Measurements from ENCODE around the gene SUPT20H. TPM values are rescaled to one million over a fixed set of nuclear protein-coding genes. Genes with fewer than 3 reads are reported as not detected.
"Not testable (repeated sequence)": the region's sequence is repeated elsewhere in the genome, so short reads cannot be mapped to it uniquely, and the experiment has no call there.

Gene SUPT20H
- total RNA-seq, 1 experiment from 2014 or later: 77.5 TPM

- no peaks in the 10 kb centered on the region for H3K4me1 ChIP-seq
- H3K9me3 Mint-ChIP-seq (ENCODE audit: unreplicated experiment): no peaks in the 10 kb centered on the region
- H3K27ac Mint-ChIP-seq (ENCODE audit: unreplicated experiment): no peak overlapping the region
- no peaks in the 10 kb centered on the region for H3K9me3 ChIP-seq
- H3K4me3 ChIP-seq (ENCODE audit: low read depth, low read length): no peak overlapping the region
- no peaks in the 10 kb centered on the region for H3K36me3 Mint-ChIP-seq (ENCODE audit: insufficient read depth, unreplicated experiment)
- TF ChIP-seq, protein P1, sequence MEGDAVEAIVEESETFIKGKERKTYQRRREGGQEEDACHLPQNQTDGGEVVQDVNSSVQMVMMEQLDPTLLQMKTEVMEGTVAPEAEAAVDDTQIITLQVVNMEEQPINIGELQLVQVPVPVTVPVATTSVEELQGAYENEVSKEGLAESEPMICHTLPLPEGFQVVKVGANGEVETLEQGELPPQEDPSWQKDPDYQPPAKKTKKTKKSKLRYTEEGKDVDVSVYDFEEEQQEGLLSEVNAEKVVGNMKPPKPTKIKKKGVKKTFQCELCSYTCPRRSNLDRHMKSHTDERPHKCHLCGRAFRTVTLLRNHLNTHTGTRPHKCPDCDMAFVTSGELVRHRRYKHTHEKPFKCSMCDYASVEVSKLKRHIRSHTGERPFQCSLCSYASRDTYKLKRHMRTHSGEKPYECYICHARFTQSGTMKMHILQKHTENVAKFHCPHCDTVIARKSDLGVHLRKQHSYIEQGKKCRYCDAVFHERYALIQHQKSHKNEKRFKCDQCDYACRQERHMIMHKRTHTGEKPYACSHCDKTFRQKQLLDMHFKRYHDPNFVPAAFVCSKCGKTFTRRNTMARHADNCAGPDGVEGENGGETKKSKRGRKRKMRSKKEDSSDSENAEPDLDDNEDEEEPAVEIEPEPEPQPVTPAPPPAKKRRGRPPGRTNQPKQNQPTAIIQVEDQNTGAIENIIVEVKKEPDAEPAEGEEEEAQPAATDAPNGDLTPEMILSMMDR (IDR thresholded peaks at IDR 0.05; ENCODE audit: insufficient read depth in 1 of 2, low read depth in 1 of 2, low read length in 1 of 2, severe bottlenecking in 1 of 2, unreplicated experiment in 1 of 2): no peak
- intact Hi-C loops (cut with micrococcal nuclease; ENCODE audit: unreplicated experiment): no loop called here
- no peak overlapping the region for H3K4me3 Mint-ChIP-seq (ENCODE audit: unreplicated experiment)
- H3K27me3 Mint-ChIP-seq (ENCODE audit: insufficient read depth, unreplicated experiment): peaks cover 7% of the 10 kb centered on the region
- H3K4me1 Mint-ChIP-seq (ENCODE audit: low read depth, unreplicated experiment): no peaks in the 10 kb centered on the region
- H3K36me3 ChIP-seq (ENCODE audit: control insufficient read depth, insufficient read depth, low read length): no peaks in the 10 kb centered on the region
- BruUV-seq (replicated peaks): no TSS peak
- ChIA-PET POLR2A (no interaction called here), CTCF (no interaction called here)
- no peak for DNase-seq
- no peaks in the 10 kb centered on the region; the same call in 1 of the 2 replicates for H3K27me3 ChIP-seq (replicated peaks; ENCODE audit: control insufficient read depth, insufficient read depth, low read length)
Observed at GRCh38 chr13:37065890-37066526, 6.5 kb upstream of the SUPT20H start.

DNA sequence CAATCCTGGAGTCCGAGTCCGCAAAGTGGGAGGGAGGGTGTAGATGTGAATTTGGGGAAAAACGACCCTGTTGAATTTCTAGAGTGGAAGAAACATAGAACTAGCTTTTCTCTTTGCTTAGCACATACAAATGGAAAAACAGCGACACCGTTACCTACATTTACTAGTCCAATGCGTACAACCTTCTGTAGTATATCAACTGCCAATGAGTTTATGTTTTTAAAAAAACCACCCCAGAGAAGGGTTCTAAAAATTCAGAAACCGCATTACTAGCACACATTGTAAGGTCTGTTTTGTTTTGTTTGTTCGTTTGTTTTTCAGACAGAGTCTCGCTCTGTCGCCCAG lies 332 bp upstream of the SUPT20H start:
- Mint-ChIP-seq H3K27me3 (ENCODE audit: insufficient read depth, unreplicated experiment) (peaks cover 7% of the 10 kb centered on the region), H3K4me3 (ENCODE audit: unreplicated experiment) (peak overlapping the region; percentile 98), H3K27ac (ENCODE audit: unreplicated experiment) (peak overlapping the region; percentile 98), H3K4me1 (ENCODE audit: low read depth, unreplicated experiment) (no peaks in the 10 kb centered on the region), H3K36me3 (ENCODE audit: insufficient read depth, unreplicated experiment) (peaks cover 16% of the 10 kb centered on the region), H3K9me3 (ENCODE audit: unreplicated experiment) (no peaks in the 10 kb centered on the region)
- ChIA-PET CTCF (no interaction called here), POLR2A (no interaction called here)
- Histone ChIP-seq H3K9me3 (no peaks in the 10 kb centered on the region), H3K4me3 (ENCODE audit: low read depth, low read length) (peak overlapping the region; percentile 72), H3K27me3 (replicated peaks; ENCODE audit: control insufficient read depth, insufficient read depth, low read length) (no peaks in the 10 kb centered on the region), H3K4me1 (peaks cover 7% of the 10 kb centered on the region; the same call in 1 of the 2 replicates), H3K36me3 (ENCODE audit: control insufficient read depth, insufficient read depth, low read length) (no peaks in the 10 kb centered on the region)
- no TSS peak for BruUV-seq (replicated peaks)
- DNase-seq: no peak
- intact Hi-C loops (cut with micrococcal nuclease; ENCODE audit: unreplicated experiment): loop anchor here (2.0 kb wide), 1 partner anchor 59 kb away; the partner anchor contains the start of gene EXOSC8
- TF ChIP-seq, protein P1 (IDR thresholded peaks at IDR 0.05; ENCODE audit: insufficient read depth in 1 of 2, low read depth in 1 of 2, low read length in 1 of 2, severe bottlenecking in 1 of 2, unreplicated experiment in 1 of 2): no peak

DNA sequence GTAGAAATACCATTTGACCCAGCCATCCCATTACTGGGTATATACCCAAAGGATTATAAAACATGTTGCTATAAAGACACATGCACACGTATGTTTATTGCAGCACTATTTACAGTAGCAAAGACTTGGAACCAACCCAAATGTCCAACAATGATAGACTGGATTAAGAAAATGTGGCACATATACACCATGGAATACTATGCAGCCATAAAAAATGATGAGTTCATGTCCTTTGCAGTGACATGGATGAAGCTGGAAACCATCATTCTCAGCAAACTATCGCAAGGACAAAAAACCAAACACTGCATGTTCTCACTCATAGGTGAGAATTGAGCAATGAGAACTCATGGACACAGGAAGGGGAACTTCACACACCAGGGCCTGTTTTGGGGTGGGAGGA lies 3.3 kb downstream of the SUPT20H start:
- BruUV-seq (replicated peaks); H3K4me3 ChIP-seq (ENCODE audit: low read depth, low read length); intact Hi-C loops (cut with micrococcal nuclease; ENCODE audit: unreplicated experiment); H3K4me3 Mint-ChIP-seq (ENCODE audit: unreplicated experiment); H3K4me1 ChIP-seq; H3K9me3 ChIP-seq; DNase-seq; H3K9me3 Mint-ChIP-seq (ENCODE audit: unreplicated experiment); H3K4me1 Mint-ChIP-seq (ENCODE audit: low read depth, unreplicated experiment); POLR2A ChIA-PET; CTCF ChIA-PET; H3K36me3 ChIP-seq (ENCODE audit: control insufficient read depth, insufficient read depth, low read length); H3K27me3 Mint-ChIP-seq (ENCODE audit: insufficient read depth, unreplicated experiment); H3K27ac Mint-ChIP-seq (ENCODE audit: unreplicated experiment); H3K27me3 ChIP-seq (replicated peaks; ENCODE audit: control insufficient read depth, insufficient read depth, low read length): not testable (repeated sequence)
- H3K36me3 Mint-ChIP-seq (ENCODE audit: insufficient read depth, unreplicated experiment): peaks cover 30% of the 10 kb centered on the region

- H3K36me3 ChIP-seq (ENCODE audit: control insufficient read depth, insufficient read depth, low read length); CTCF ChIA-PET; H3K4me1 Mint-ChIP-seq (ENCODE audit: low read depth, unreplicated experiment); H3K4me3 Mint-ChIP-seq (ENCODE audit: unreplicated experiment); H3K4me3 ChIP-seq (ENCODE audit: low read depth, low read length); H3K9me3 ChIP-seq; POLR2A ChIA-PET; H3K27me3 Mint-ChIP-seq (ENCODE audit: insufficient read depth, unreplicated experiment); H3K9me3 Mint-ChIP-seq (ENCODE audit: unreplicated experiment); H3K27ac Mint-ChIP-seq (ENCODE audit: unreplicated experiment); H3K4me1 ChIP-seq; DNase-seq; intact Hi-C loops (cut with micrococcal nuclease; ENCODE audit: unreplicated experiment); BruUV-seq (replicated peaks); H3K27me3 ChIP-seq (replicated peaks; ENCODE audit: control insufficient read depth, insufficient read depth, low read length): not testable (repeated sequence)
- peaks cover 21% of the 10 kb centered on the region for H3K36me3 Mint-ChIP-seq (ENCODE audit: insufficient read depth, unreplicated experiment)
Observed at GRCh38 chr13:37053111-37053510, 6.4 kb downstream of the SUPT20H start.

Measured in Caco-2 (cell line).